ENCODE data around the gene CFL1.

- TF ChIP-seq CTCF (conservative IDR thresholded peaks at IDR 0.05; ENCODE audit: low read depth, low read length) = no peak
- no peak for TF ChIP-seq CHD1 (IDR thresholded peaks at IDR 0.05; ENCODE audit: low read depth, low read length)
- no peak for TF ChIP-seq MXI1 (IDR thresholded peaks at IDR 0.05; ENCODE audit: borderline replicate concordance, low read depth, low read length)
- TF ChIP-seq RAD21 (IDR thresholded peaks at IDR 0.05; ENCODE audit: low read length) = no peak
- no peak for TF ChIP-seq SMC3 (IDR thresholded peaks at IDR 0.05; ENCODE audit: low read depth, low read length)
- no peak for TF ChIP-seq NFE2L2 (IDR thresholded peaks at IDR 0.05; ENCODE audit: low read depth, low read length)
- TF ChIP-seq MAFK (IDR thresholded peaks at IDR 0.05; ENCODE audit: low read depth, low read length) = no peak
- no peak for TF ChIP-seq BHLHE40 (IDR thresholded peaks at IDR 0.05; ENCODE audit: low read depth, low read length)
Measured at GRCh38 chr11:65882120-65883057, 24.4 kb upstream of the CFL1 start.
